ENCODE measurements around the gene ATF2. TPM values are rescaled to one million over a fixed set of nuclear protein-coding genes. Genes with fewer than 3 reads are reported as not detected.

The ATF2 gene
- total and polyA plus RNA-seq, 2 donors from 2014 or later: 14.1 to 55.6 TPM

GRCh38 chr2:175181104-175181876, 13.3 kb upstream of the ATF2 start, which contains the start of gene ATP5MC3:
ATP5MC3 (minus strand) TSS chr2:175181710; CDS start chr2:175181393, 317 bp downstream.
- peak within 1 kb of the TSS; percentile 89 to 94 for H3K27ac ChIP-seq (ENCODE audit: low read depth in 2 of 2, low read length in 2 of 2)
- H3K36me3 ChIP-seq (ENCODE audit: control insufficient read depth in 2 of 3, insufficient read depth in 3 of 3, low read length in 3 of 3): peaks cover 8 to 34% (median 18%) of the 10 kb centered on the region in 3 donors
- intact Hi-C loops (cut with DNase I): no loop called here
- no peak for FAIRE-seq
- no peaks in the 10 kb centered on the region for H3K9me3 ChIP-seq (ENCODE audit: control insufficient read depth in 2 of 3, insufficient read depth in 1 of 3, low read length in 3 of 3)
- peak within 1 kb of the TSS; percentile 78 to 98 (median 97) for H3K4me3 ChIP-seq (ENCODE audit: low read length in 3 of 3)
- H3K4me1 ChIP-seq (ENCODE audit: control insufficient read depth in 2 of 3, insufficient read depth in 2 of 3, low read depth in 1 of 3, low read length in 3 of 3): peaks cover 0 to 4% (median 2%) of the 10 kb centered on the region in 3 donors
- DNase-seq: peak; percentile 94 to 98 (median 98)
- peak within 1 kb of the TSS; percentile 57 to 99 (median 99) for H3K9ac ChIP-seq (ENCODE audit: low read length in 3 of 3)
- TF ChIP-seq CTCF (IDR thresholded peaks at IDR 0.05; ENCODE audit: borderline replicate concordance, extremely low read depth, insufficient read depth): no peak
- H3K27me3 ChIP-seq (ENCODE audit: control insufficient read depth, insufficient read depth, low read length): no peaks in the 10 kb centered on the region

GRCh38 chr2:175180701-175181103, 12.7 kb upstream of the ATF2 start:
- FAIRE-seq (no peak), DNase-seq (peak in 4 of 5 donors; percentile 51 to 77 (median 68))
- H3K4me3 ChIP-seq (ENCODE audit: low read length in 3 of 3): peak overlapping the region; percentile 78 to 98 (median 97)
- H3K9me3 ChIP-seq (ENCODE audit: control insufficient read depth in 2 of 3, insufficient read depth in 1 of 3, low read length in 3 of 3): no peaks in the 10 kb centered on the region
- peak overlapping the region; percentile 57 to 99 (median 99) for H3K9ac ChIP-seq (ENCODE audit: low read length in 3 of 3)
- no peak for TF ChIP-seq CTCF (IDR thresholded peaks at IDR 0.05; ENCODE audit: borderline replicate concordance, extremely low read depth, insufficient read depth)
- no peaks in the 10 kb centered on the region for H3K27me3 ChIP-seq (ENCODE audit: control insufficient read depth, insufficient read depth, low read length)
- H3K27ac ChIP-seq (ENCODE audit: low read depth in 2 of 2, low read length in 2 of 2): peak overlapping the region; percentile 89 to 94
- H3K36me3 ChIP-seq (ENCODE audit: control insufficient read depth in 2 of 3, insufficient read depth in 3 of 3, low read length in 3 of 3): peaks cover 10 to 34% (median 18%) of the 10 kb centered on the region in 3 donors
- H3K4me1 ChIP-seq (ENCODE audit: control insufficient read depth in 2 of 3, insufficient read depth in 2 of 3, low read depth in 1 of 3, low read length in 3 of 3): peaks cover 0 to 4% (median 2%) of the 10 kb centered on the region in 3 donors
- intact Hi-C loops (cut with DNase I): no loop called here

GRCh38 chr2:175176624-175177023, 8.6 kb upstream of the ATF2 start:
- peaks cover 0 to 4% (median 0%) of the 10 kb centered on the region in 3 donors for H3K4me1 ChIP-seq (ENCODE audit: control insufficient read depth in 2 of 3, insufficient read depth in 2 of 3, low read depth in 1 of 3, low read length in 3 of 3)
- no peak for TF ChIP-seq CTCF (IDR thresholded peaks at IDR 0.05; ENCODE audit: borderline replicate concordance, extremely low read depth, insufficient read depth)
- FAIRE-seq: no peak

More at GRCh38 chr2:175176624-175177023, 8.6 kb upstream of the ATF2 start:
- Histone ChIP-seq H3K9ac (ENCODE audit: low read length in 3 of 3) (no peak overlapping the region), H3K36me3 (ENCODE audit: control insufficient read depth in 2 of 3, insufficient read depth in 3 of 3, low read length in 3 of 3) (peaks cover 10 to 34% (median 18%) of the 10 kb centered on the region in 3 donors), H3K27ac (ENCODE audit: low read depth in 2 of 2, low read length in 2 of 2) (no peak overlapping the region), H3K9me3 (ENCODE audit: control insufficient read depth in 2 of 3, insufficient read depth in 1 of 3, low read length in 3 of 3) (no peaks in the 10 kb centered on the region), H3K4me3 (ENCODE audit: low read length in 3 of 3) (no peak overlapping the region), H3K27me3 (ENCODE audit: control insufficient read depth, insufficient read depth, low read length) (no peaks in the 10 kb centered on the region)
- intact Hi-C loops (cut with DNase I): no loop called here
- DNase-seq: no peak

Measured in kidney (tissue), 14 donors.